K562 (cell line): ENCODE results near the gene KRT1. TPM values are rescaled to one million over a fixed set of nuclear protein-coding genes. Genes with fewer than 3 reads are reported as not detected.

Source experiments
- ATAC-seq: fragments of 200-7000 bp; cut with Tn5 transposase; 3 replicates; pipeline ENCODE4 v1.9.1; 2020; ENCODE audit warnings: moderate library complexity
- BruUV-seq: library from RNA; stranded (reverse); fragments of 400-500 nt; replicated peaks from 2 replicates; lab custom pipeline; 2021; lab: Mats Ljungman, UMichigan
- CTCF ChIA-PET: fragments of 300-600 bp; formaldehyde crosslinking; extraction: SDS; loops from one replicate; lab custom pipeline; 2021; ENCODE audit warnings: low intra/inter-chr PET ratio; lab: Yijun Ruan, JAX
- POLR2A ChIA-PET: fragments of 300-600, 350-650 bp; sonication (Branson Sonifier 250); formaldehyde crosslinking; extraction: SDS; loops from one replicate; lab custom pipeline; 2021; ENCODE audit warnings: antibody characterized with exemption, inconsistent platforms; lab: Yijun Ruan, JAX
- DNase-seq, 4 experiments: peaks; one replicate each; pipeline versions ENCODE4 v3.0.0 to v3.0.0-alpha.2; 2011 to 2018; ENCODE audit warnings: low spot score in 3 of 4, mixed read lengths in 3 of 4; ENCODE audit errors: extremely low read depth in 1 of 4
- FAIRE-seq: peaks from 2 replicates; lab custom pipeline; 2011; peaks lifted over from hg19 to GRCh38; lab: Jason Lieb, UNC
- H2AFZ ChIP-seq: 2 replicates; pipeline ENCODE4 v1.6.0; 2011; ENCODE audit warnings: low read depth, low read length, control low read depth, inconsistent platforms
- H3K27ac ChIP-seq: fragments of 200-600 bp; 3 replicates; pipeline ENCODE4 v1.8.0; 2011; ENCODE audit warnings: low read depth, mild to moderate bottlenecking, control low read depth, inconsistent platforms, low read length, moderate library complexity, mixed read lengths; ENCODE audit errors: extremely low read depth
- H3K27me3 ChIP-seq, 2 experiments: fragments of 300-600 bp in 1 of 2; 2 replicates in 1 of 2; 3 replicates in 1 of 2; pipeline versions ENCODE4 v1.6.0 to v1.8.0; 2011; ENCODE audit warnings: inconsistent platforms in 2 of 2, low read length in 2 of 2, mild to moderate bottlenecking in 1 of 2, mixed read lengths in 1 of 2, moderate library complexity in 1 of 2; ENCODE audit not compliant: control insufficient read depth in 2 of 2, insufficient read depth in 2 of 2
- H3K36me3 ChIP-seq: fragments of 300-600 bp; 3 replicates; pipeline ENCODE4 v1.8.0; 2011; ENCODE audit warnings: mild to moderate bottlenecking, low read length, inconsistent platforms; ENCODE audit not compliant: control insufficient read depth, insufficient read depth
- H3K4me1 ChIP-seq, 2 experiments: fragments of 200-600 bp in 1 of 2; replicated peaks in 1 of 2; 2 replicates in 1 of 2; 3 replicates in 1 of 2; pipeline versions ENCODE4 v1.5.1 to v1.8.0; 2011; ENCODE audit warnings: inconsistent platforms in 2 of 2, low read length in 2 of 2, mild to moderate bottlenecking in 1 of 2, mixed read lengths in 1 of 2, moderate library complexity in 1 of 2; ENCODE audit not compliant: control insufficient read depth in 2 of 2, insufficient read depth in 2 of 2
- H3K4me2 ChIP-seq: 2 replicates; pipeline ENCODE4 v1.6.1; 2011; ENCODE audit warnings: low read length, control low read depth, inconsistent platforms, mixed read lengths; ENCODE audit not compliant: insufficient read depth
- H3K4me3 ChIP-seq: fragments of 200-600 bp; sonication (generic), shearing (Covaris generic); 2 replicates; pipeline ENCODE4 v1.5.1; 2016; ENCODE audit warnings: control low read depth, inconsistent platforms
- H3K79me2 ChIP-seq: fragments of 200-600 bp; 3 replicates; pipeline ENCODE4 v1.8.0; 2011; ENCODE audit warnings: low read length, inconsistent platforms; ENCODE audit not compliant: control insufficient read depth, insufficient read depth
- H3K9ac ChIP-seq, 2 experiments: 2 replicates each; pipeline versions ENCODE4 v1.6.0 to v1.6.1; 2011; ENCODE audit warnings: low read depth in 2 of 2, low read length in 2 of 2, control low read depth in 1 of 2, inconsistent platforms in 1 of 2, mild to moderate bottlenecking in 1 of 2, mixed read lengths in 1 of 2; ENCODE audit not compliant: insufficient read depth in 1 of 2
- H3K9me1 ChIP-seq: one replicate; pipeline ENCODE4 v1.6.0; 2011; ENCODE audit warnings: inconsistent platforms, mild to moderate bottlenecking, low read length, moderate library complexity; ENCODE audit not compliant: control insufficient read depth, insufficient read depth
- H3K9me3 ChIP-seq: replicated peaks from 2 replicates; pipeline ENCODE4 v1.5.1; 2011; ENCODE audit warnings: low read depth, low read length, inconsistent platforms; ENCODE audit not compliant: control insufficient read depth, insufficient read depth
- H4K20me1 ChIP-seq: replicated peaks from 2 replicates; pipeline ENCODE4 v1.6.1; 2011; ENCODE audit warnings: low read length, inconsistent platforms, mixed read lengths; ENCODE audit not compliant: control insufficient read depth, insufficient read depth
- DACH1 ChIP-seq: fragments of 450-650 bp; IDR thresholded peaks from 2 replicates; pipeline ENCODE4 v1.6.1; 2018; ENCODE audit not compliant: partially characterized antibody
- ELF1 ChIP-seq: fragments of 200-800 bp; sonication (Bioruptor generic); IDR thresholded peaks from 2 replicates; pipeline ENCODE4 v1.6.1; 2016; ENCODE audit warnings: missing genetic modification characterization, missing compliant biosample characterization
- KAT8 ChIP-seq: fragments of 450-650 bp; IDR thresholded peaks from 2 replicates; pipeline ENCODE4 v1.6.1; 2016; ENCODE audit warnings: low read depth, mild to moderate bottlenecking
- XRCC3 ChIP-seq: fragments of 450-650 bp; IDR thresholded peaks from 2 replicates; pipeline ENCODE4 v1.6.1; 2017; ENCODE audit warnings: mild to moderate bottlenecking, moderate library complexity
- ZFP30 ChIP-seq: fragments of 250-450 bp; sonication (Bioruptor Pico); IDR thresholded peaks from 2 replicates; pipeline ENCODE4 v1.8.0; 2022; ENCODE audit warnings: moderate library complexity, mild to moderate bottlenecking, inconsistent platforms, borderline replicate concordance
- ZNF263 ChIP-seq: sonication (generic); formaldehyde crosslinking; IDR thresholded peaks from 2 replicates; pipeline ENCODE4 v1.8.0; 2022; ENCODE audit warnings: mild to moderate bottlenecking, missing genetic modification reagents, borderline replicate concordance
- ZNF707 ChIP-seq: fragments of 250-450 bp; sonication (Bioruptor Pico); conservative IDR thresholded peaks from 2 replicates; pipeline ENCODE4 v1.8.0; 2022; ENCODE audit warnings: inconsistent platforms, mild to moderate bottlenecking, moderate library complexity
- WGBS: fragments of 100-300 bp; shearing (Covaris generic); methylation state at CpG from one replicate; pipeline ENCODE4 v1.1.6; 2016; ENCODE audit warnings: low coverage, mixed read lengths; ENCODE audit not compliant: insufficient coverage; ENCODE audit errors: missing lambda C conversion rate; 5-methylcytosine and 5-hydroxymethylcytosine counted together
- in situ Hi-C: fragments of 300-500 bp; cut with MboI; formaldehyde crosslinking; loops from 4 replicates; pipeline ENCODE4 v1.15.0; 2018; ENCODE audit warnings: inconsistent platforms, mixed read lengths
- intact Hi-C: fragments of 100-400 bp; cut with micrococcal nuclease; formaldehyde crosslinking; loops from 2 replicates; pipeline ENCODE4 v1.14.2; 2022
- polyA plus RNA-seq, 8 experiments: library from polyadenylated mRNA; depleted of rRNA in 4 of 8; stranded (reverse) in 5 of 8; unstranded in 3 of 8; fragments of >200 nt; fragmentation: Nextera tagmentation in 2 of 8; fragmentation: Illumina TruSeq in 1 of 8; extraction: Ambion mirVana in 2 of 8; extraction: Trizol in 1 of 8; gene quantifications; 2 replicates each; pipeline versions ENCODE4 v1.2.1 to v1.2.3, GENCODE V29; 2011 to 2014; ENCODE audit warnings: inconsistent platforms in 1 of 8, missing spikeins in 1 of 8
- total RNA-seq, 7 experiments: library from RNA; depleted of rRNA in 6 of 7; stranded (reverse); fragments of >200 nt in 6 of 7; fragmentation: Illumina TruSeq in 2 of 7; extraction: Trizol in 2 of 7; gene quantifications; 2 replicates each; pipeline versions ENCODE4 v1.2.1 to v1.2.3, GENCODE V29; 2011 to 2021; ENCODE audit warnings: low replicate concordance in 1 of 7
- TF ChIP-seq, protein P1 (sequence below): sonication (generic); formaldehyde crosslinking; IDR thresholded peaks from 2 replicates; pipeline ENCODE4 v1.8.0; 2022; ENCODE audit warnings: mild to moderate bottlenecking, missing genetic modification reagents
- TF ChIP-seq, protein P2 (sequence below), 2 experiments: fragments of 450-650 bp in 1 of 2; sonication (generic) in 1 of 2; formaldehyde crosslinking in 1 of 2; IDR thresholded peaks; 2 replicates each; pipeline versions ENCODE4 v1.7.1 to v1.9.0; 2016 to 2022; ENCODE audit warnings: inconsistent platforms in 1 of 2, mild to moderate bottlenecking in 1 of 2, missing genetic modification reagents in 1 of 2
- TF ChIP-seq, protein P3 (sequence below): fragments of 450-650 bp; IDR thresholded peaks from 2 replicates; pipeline ENCODE4 v1.6.1; 2016; ENCODE audit warnings: antibody characterized with exemption

The KRT1 gene
- total and polyA plus RNA-seq, 9 of the 15 experiments (the other 6 are each of a cell fraction or from before 2014, with no cell fraction given): 0.18 TPM; not detected in 8

DNA sequence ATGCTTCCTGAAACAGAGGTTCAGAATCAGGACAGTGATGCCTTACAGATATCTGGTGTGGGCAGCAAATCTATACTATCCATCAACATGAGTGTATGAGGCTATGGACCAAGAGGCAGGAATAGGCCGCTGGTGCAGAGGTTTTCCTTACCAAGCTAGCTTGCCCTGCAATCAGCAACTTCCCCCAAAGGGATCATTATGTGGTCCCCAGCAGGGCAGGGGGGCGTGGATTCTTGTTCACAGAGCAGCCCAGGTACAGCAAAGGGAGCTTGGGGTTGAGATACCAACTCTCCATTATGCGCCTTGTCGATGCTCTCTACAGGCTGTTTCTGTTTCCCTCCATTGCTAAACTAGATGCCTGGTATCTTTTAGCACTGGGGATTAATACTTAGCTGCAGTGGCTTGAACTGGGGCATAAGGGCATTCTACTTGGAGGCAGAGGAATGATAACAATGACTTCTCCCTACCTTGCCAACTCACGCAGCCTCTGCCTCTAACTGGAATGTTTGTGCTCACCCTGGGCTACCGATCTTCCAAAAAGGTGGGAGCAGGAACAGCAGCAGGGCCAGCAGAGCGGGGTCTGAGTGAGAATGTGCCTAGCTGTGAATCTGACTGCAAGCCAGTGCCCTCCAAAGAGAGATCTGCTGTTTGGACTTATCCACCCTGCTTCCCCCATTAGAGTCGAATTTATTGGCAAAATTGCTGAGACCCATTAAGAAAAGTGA, 10.3 kb upstream of the KRT1 start:
- no peaks in the 10 kb centered on the region for H3K79me2 ChIP-seq
- H3K4me3 ChIP-seq: no peak overlapping the region
- no peak for ATAC-seq
- H2AFZ ChIP-seq: peak overlapping the region; percentile 61; the same call in 1 of the 2 replicates
- H3K4me2 ChIP-seq: no peak overlapping the region
- H3K4me1 ChIP-seq: peaks cover 0 to 10% of the 10 kb centered on the region in 2 experiments; a peak in 1 of 5 replicates
- ChIA-PET CTCF (no interaction called here), POLR2A (interaction anchor here (0.9 kb wide), 1 partner anchor 10 kb away, joined by 3 read pairs; the partner anchor contains the start of gene KRT1)
- no peak overlapping the region for H3K9ac ChIP-seq
- no peak for DNase-seq
- no TSS peak for BruUV-seq
- intact Hi-C loops: loop anchor here (10.0 kb wide), 2 partner anchors 106 to 184 kb away; no protein-coding TSS in a partner anchor
- in situ Hi-C loops: no loop called here
- FAIRE-seq: no peak
- H3K9me3 ChIP-seq: no peaks in the 10 kb centered on the region
- H4K20me1 ChIP-seq: peaks cover 4% of the 10 kb centered on the region; the same call in 1 of the 2 replicates
- peaks cover 7 to 40% of the 10 kb centered on the region in 2 experiments; a peak in 4 of 5 replicates for H3K27me3 ChIP-seq
- H3K9me1 ChIP-seq: no peaks in the 10 kb centered on the region
- no peak overlapping the region for H3K27ac ChIP-seq
- no peaks in the 10 kb centered on the region for H3K36me3 ChIP-seq
- 36% methylated on average over 8 of the region's 8 CpGs for WGBS
- TF ChIP-seq ELF1 (tag) (no peak), XRCC3 (no peak), KAT8 (no peak), ZNF263 (CRISPR knock-in tag) (no peak), DACH1 (no peak), ZNF707 (CRISPR knock-in tag) (no peak), ZFP30 (no peak)
- TF ChIP-seq, protein P1, sequence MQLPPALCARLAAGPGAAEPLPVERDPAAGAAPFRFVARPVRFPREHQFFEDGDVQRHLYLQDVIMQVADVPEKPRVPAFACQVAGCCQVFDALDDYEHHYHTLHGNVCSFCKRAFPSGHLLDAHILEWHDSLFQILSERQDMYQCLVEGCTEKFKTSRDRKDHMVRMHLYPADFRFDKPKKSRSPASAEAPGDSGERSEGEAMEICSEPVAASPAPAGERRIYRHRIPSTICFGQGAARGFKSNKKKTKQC (CRISPR knock-in tag): no peak
- TF ChIP-seq, protein P2, sequence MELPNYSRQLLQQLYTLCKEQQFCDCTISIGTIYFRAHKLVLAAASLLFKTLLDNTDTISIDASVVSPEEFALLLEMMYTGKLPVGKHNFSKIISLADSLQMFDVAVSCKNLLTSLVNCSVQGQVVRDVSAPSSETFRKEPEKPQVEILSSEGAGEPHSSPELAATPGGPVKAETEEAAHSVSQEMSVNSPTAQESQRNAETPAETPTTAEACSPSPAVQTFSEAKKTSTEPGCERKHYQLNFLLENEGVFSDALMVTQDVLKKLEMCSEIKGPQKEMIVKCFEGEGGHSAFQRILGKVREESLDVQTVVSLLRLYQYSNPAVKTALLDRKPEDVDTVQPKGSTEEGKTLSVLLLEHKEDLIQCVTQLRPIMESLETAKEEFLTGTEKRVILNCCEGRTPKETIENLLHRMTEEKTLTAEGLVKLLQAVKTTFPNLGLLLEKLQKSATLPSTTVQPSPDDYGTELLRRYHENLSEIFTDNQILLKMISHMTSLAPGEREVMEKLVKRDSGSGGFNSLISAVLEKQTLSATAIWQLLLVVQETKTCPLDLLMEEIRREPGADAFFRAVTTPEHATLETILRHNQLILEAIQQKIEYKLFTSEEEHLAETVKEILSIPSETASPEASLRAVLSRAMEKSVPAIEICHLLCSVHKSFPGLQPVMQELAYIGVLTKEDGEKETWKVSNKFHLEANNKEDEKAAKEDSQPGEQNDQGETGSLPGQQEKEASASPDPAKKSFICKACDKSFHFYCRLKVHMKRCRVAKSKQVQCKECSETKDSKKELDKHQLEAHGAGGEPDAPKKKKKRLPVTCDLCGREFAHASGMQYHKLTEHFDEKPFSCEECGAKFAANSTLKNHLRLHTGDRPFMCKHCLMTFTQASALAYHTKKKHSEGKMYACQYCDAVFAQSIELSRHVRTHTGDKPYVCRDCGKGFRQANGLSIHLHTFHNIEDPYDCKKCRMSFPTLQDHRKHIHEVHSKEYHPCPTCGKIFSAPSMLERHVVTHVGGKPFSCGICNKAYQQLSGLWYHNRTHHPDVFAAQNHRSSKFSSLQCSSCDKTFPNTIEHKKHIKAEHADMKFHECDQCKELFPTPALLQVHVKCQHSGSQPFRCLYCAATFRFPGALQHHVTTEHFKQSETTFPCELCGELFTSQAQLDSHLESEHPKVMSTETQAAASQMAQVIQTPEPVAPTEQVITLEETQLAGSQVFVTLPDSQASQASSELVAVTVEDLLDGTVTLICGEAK (IDR thresholded peaks at IDR 0.05): no peak
- TF ChIP-seq, protein P2 (CRISPR knock-in tag; IDR thresholded peaks at IDR 0.05): no peak
- TF ChIP-seq, protein P3, sequence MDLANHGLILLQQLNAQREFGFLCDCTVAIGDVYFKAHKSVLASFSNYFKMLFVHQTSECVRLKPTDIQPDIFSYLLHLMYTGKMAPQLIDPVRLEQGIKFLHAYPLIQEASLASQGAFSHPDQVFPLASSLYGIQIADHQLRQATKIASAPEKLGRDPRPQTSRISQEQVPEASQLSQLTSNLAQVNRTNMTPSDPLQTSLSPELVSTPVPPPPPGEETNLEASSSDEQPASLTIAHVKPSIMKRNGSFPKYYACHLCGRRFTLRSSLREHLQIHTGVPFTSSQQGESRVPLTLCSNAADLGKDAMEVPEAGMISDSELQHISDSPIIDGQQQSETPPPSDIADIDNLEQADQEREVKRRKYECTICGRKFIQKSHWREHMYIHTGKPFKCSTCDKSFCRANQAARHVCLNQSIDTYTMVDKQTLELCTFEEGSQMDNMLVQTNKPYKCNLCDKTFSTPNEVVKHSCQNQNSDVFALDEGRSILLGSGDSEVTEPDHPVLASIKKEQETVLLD: no peak
